Spleen (tissue), 11 donors: ENCODE measurements around the gene RHEB. TPM values are rescaled to one million over a fixed set of nuclear protein-coding genes. Genes with fewer than 3 reads are reported as not detected.

Experiments
- DNase-seq: peaks from one replicate; pipeline ENCODE4 v3.0.0-alpha.2; 2020
- H3K27ac ChIP-seq, 8 donors: fragments of 200-600 bp; sonication (generic) in 7 of 8; 1 replicate in 4 of 8; 2 replicates in 4 of 8; pipeline versions ENCODE4 v1.5.0 to v1.8.0; 2016 to 2021; ENCODE audit warnings: inconsistent platforms in 4 of 8, mild to moderate bottlenecking in 4 of 8, moderate library complexity in 1 of 8
- H3K27me3 ChIP-seq, 7 donors: fragments of 200-600 bp; sonication (generic) in 6 of 7; replicated peaks in 1 of 7; 1 replicate in 4 of 7; 2 replicates in 3 of 7; pipeline versions ENCODE4 v1.5.0 to v1.8.0; 2016 to 2021; ENCODE audit warnings: inconsistent platforms in 3 of 7, mild to moderate bottlenecking in 1 of 7
- H3K36me3 ChIP-seq, 6 donors: fragments of 200-600 bp; sonication (generic) in 5 of 6; 1 replicate in 4 of 6; 2 replicates in 2 of 6; pipeline versions ENCODE4 v1.5.0 to v1.8.0; 2016 to 2021; ENCODE audit warnings: inconsistent platforms in 2 of 6
- H3K4me1 ChIP-seq, 6 donors: fragments of 200-600 bp; sonication (generic) in 5 of 6; 1 replicate in 3 of 6; 2 replicates in 3 of 6; pipeline versions ENCODE4 v1.5.0 to v1.8.0; 2016 to 2021; ENCODE audit warnings: inconsistent platforms in 3 of 6
- H3K4me3 ChIP-seq, 8 donors: fragments of 200-600 bp; sonication (generic) in 7 of 8; 1 replicate in 4 of 8; 2 replicates in 4 of 8; pipeline versions ENCODE4 v1.5.0 to v1.8.0; 2016 to 2021; ENCODE audit warnings: inconsistent platforms in 4 of 8, mild to moderate bottlenecking in 4 of 8, moderate library complexity in 2 of 8
- H3K9me3 ChIP-seq, 8 donors: fragments of 200-600 bp; sonication (generic) in 7 of 8; 1 replicate in 4 of 8; 2 replicates in 4 of 8; pipeline versions ENCODE4 v1.5.0 to v1.8.0; 2016 to 2021; ENCODE audit warnings: inconsistent platforms in 4 of 8
- POLR2A ChIP-seq, 3 donors: fragments of 450-650 bp; IDR thresholded peaks; one replicate each; pipeline ENCODE4 v1.5.1; 2017; ENCODE audit warnings: antibody characterized with exemption in 3 of 3, mild to moderate bottlenecking in 1 of 3
- POLR2AphosphoS5 ChIP-seq, 3 donors: sonication (generic); formaldehyde crosslinking; IDR thresholded peaks; one replicate each; pipeline ENCODE4 v1.5.1; 2017; ENCODE audit warnings: antibody characterized with exemption in 3 of 3
- WGBS, 5 donors: extraction: QIAGEN DNeasy Blood & Tissue Kit in 3 of 5; methylation state at CpG; one replicate each; pipeline versions ENCODE4 v1.1.5 to v1.1.7; 2013 to 2018; 5-methylcytosine and 5-hydroxymethylcytosine counted together
- intact Hi-C: fragments of 100-400 bp; cut with DNase I; formaldehyde crosslinking; loops from one replicate; pipeline ENCODE4 v1.15.0; 2023; ENCODE audit warnings: low total_unique reads
- polyA plus RNA-seq, 3 donors: library from polyadenylated mRNA; stranded (reverse); fragments of 200-250 nt; gene quantifications; one replicate each; pipeline ENCODE4 v1.2.1, GENCODE V29; 2013
- total RNA-seq, 7 donors: library from RNA; depleted of rRNA in 3 of 7; stranded (reverse); fragments of >200 nt in 3 of 7; fragmentation: NEBNext Ultra II Directional in 4 of 7; extraction: Animal tissue kit (Norgen Biotek cat#: 25700) in 4 of 7; gene quantifications; one replicate each; pipeline versions ENCODE4 v1.1.0 to v1.2.1, GENCODE V29; 2016 to 2021
- TF ChIP-seq, protein P1 (sequence below), 11 experiments: fragments of 200-600 bp in 7 of 11; fragments of 450-650 bp in 4 of 11; sonication (generic) in 4 of 11; IDR thresholded peaks in 8 of 11; conservative IDR thresholded peaks in 3 of 11; 1 replicate in 7 of 11; 2 replicates in 4 of 11; pipeline versions ENCODE4 v1.4.0 to v1.8.0; 2016 to 2021; ENCODE audit warnings: antibody characterized with exemption in 11 of 11, inconsistent platforms in 4 of 11, mild to moderate bottlenecking in 1 of 11
- donor health status: healthy with polysubstance abuse.
- donor health status: DM: no; HTN: no; CAD: no; lungs with moderate emphysema.
- donor health status: DM: no; HTN: no; CAD: no.
- donor health status: Bipolar disorder and iron deficiency.
- donor health status: healthy.
- donor health status: DM: no; HTN: no; CAD: no.
- donor health status: DM: yes; HTN: yes; CAD: no.

The RHEB gene
- total and polyA plus RNA-seq, 10 donors: 42.3 to 89.9 (median 72.5) TPM

DNA sequence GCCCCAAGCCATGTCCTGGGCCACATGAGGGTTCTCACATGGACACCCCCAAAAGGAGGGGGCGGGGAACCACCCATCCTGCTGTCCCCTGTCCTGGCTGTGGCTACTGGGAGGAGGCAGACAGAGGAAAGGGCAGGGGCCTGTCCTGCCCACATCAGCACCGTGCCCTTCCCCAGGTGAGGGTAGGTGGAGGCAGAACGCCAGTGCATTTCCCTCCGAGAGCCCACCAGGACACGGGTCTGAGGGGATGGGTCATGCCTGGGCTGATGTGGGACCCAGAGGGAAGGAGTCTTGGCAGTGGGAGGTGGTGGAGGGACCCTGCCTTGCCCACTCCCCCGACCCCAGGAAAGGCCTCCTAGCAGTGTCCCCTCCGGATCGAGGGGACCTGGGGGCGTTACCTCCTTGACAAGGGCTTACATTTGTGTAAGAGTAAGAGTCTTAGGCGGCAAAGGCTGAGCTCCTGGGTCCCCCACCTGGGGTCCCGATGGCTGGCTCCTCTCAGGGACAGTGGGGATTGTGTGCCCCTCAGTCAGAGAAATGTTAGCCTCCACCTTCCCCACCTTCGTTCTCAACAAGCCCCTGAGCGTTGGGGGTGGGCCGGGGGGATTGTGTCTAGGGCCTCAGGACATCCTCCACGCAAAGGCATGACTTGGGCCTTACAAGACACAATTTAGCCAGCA lies 85.8 kb downstream of the RHEB start:
- Histone ChIP-seq H3K4me1 (peaks cover 14 to 63% (median 29%) of the 10 kb centered on the region in 6 donors), H3K27ac (peak overlapping the region in 4 of 8 donors; percentile 30 to 73 (median 46)), H3K9me3 (no peaks in the 10 kb centered on the region), H3K27me3 (peaks cover 0 to 7% (median 0%) of the 10 kb centered on the region in 7 donors), H3K4me3 (no peak overlapping the region), H3K36me3 (no peaks in the 10 kb centered on the region)
- no peak for DNase-seq
- TF ChIP-seq, protein P1, sequence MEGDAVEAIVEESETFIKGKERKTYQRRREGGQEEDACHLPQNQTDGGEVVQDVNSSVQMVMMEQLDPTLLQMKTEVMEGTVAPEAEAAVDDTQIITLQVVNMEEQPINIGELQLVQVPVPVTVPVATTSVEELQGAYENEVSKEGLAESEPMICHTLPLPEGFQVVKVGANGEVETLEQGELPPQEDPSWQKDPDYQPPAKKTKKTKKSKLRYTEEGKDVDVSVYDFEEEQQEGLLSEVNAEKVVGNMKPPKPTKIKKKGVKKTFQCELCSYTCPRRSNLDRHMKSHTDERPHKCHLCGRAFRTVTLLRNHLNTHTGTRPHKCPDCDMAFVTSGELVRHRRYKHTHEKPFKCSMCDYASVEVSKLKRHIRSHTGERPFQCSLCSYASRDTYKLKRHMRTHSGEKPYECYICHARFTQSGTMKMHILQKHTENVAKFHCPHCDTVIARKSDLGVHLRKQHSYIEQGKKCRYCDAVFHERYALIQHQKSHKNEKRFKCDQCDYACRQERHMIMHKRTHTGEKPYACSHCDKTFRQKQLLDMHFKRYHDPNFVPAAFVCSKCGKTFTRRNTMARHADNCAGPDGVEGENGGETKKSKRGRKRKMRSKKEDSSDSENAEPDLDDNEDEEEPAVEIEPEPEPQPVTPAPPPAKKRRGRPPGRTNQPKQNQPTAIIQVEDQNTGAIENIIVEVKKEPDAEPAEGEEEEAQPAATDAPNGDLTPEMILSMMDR (IDR thresholded peaks at IDR 0.05 in 8 of 11, conservative IDR thresholded peaks at IDR 0.05 in 3 of 11): no peak
- TF ChIP-seq POLR2A (IDR thresholded peaks at IDR 0.05) (no peak), POLR2AphosphoS5 (IDR thresholded peaks at IDR 0.05) (no peak)
- WGBS, 5 donors: 86 to 92% (median 88%) methylated on average over 9 to 15 of the region's 15 CpGs
- intact Hi-C loops: no loop called here

DNA sequence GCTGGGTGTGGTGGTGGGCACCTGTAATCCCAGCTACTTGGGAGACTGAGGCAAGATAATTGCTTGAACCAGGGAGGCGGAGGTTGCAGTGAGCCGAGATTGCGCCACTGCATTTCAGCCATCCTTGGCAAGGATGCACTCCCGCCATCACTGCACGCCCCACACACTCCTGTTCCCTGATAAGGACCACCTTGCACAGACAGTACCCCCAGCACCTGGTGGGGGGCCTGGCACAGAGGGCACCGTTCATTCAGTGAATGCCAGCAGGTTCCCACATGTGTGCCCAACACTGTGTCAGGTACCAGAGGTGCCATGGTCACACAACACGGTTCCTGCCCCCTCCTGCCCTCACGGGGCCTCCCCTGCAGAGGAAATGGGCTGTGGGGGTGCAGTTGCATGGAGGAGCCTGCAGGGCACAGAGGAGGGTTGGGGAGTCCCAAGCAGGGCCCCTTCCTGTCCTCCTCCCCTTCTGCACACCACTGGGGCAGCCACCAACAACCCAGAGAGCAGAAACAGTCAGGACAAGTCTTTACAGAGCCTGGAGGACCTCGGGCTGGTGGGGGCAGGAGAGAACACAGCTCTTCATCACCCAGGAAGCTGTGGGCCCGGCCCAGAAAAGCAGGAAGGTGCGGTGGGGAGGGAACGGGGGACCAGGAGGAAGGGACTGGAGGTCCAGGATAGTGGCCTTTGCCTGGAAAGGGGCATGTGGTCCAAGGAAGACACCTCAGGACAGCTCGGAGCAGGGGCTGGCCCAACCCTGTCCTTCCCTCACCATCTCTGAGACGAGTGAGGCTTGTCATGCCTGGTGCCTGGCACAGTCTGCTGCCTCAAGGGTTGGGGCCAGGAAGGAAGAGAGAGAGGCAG lies 86.8 kb downstream of the RHEB start:
- Histone ChIP-seq H3K27me3 (no peaks in the 10 kb centered on the region), H3K4me3 (no peak overlapping the region), H3K36me3 (no peaks in the 10 kb centered on the region), H3K4me1 (peaks cover 14 to 67% (median 33%) of the 10 kb centered on the region in 6 donors), H3K27ac (peak overlapping the region in 4 of 8 donors; percentile 30 to 73 (median 46)), H3K9me3 (no peaks in the 10 kb centered on the region)
- TF ChIP-seq POLR2A (IDR thresholded peaks at IDR 0.05): no peak
- TF ChIP-seq, protein P1 (IDR thresholded peaks at IDR 0.05 in 8 of 11, conservative IDR thresholded peaks at IDR 0.05 in 3 of 11): peak in 7 of 11 experiments; percentile 18 to 53 (median 26)
- TF ChIP-seq POLR2AphosphoS5 (IDR thresholded peaks at IDR 0.05): peak in 1 of 3 donors; percentile 16
- DNase-seq: no peak
- WGBS, 5 donors: 44 to 60% (median 51%) methylated on average over 8 to 14 of the region's 14 CpGs
- intact Hi-C loops: no loop called here

DNA sequence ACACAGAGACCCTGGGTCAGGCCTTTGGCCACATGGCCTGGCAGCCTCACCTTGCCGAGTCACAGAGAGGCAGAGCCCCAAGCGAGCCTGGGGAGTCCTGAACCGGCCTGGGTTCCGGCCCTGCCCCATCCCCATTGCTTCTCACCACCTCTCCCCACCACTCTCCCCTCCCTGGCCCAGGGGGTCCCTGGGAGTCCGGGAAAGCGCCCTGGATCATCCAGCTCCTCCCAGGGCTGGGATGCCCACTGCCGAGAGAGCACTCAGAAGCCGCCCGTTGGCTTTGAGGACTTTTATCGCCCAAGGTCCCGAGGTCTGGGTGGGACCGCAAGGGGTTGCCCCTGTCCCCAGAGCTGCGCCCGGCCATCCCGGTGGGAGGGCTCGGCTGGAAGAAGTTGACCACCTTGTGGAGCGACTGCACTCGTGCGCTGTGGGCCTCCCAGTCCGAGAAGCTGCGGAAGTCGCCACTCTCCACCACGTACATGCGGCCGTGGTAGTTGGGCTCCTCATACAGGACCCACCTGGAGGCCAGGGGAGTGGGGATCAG lies 87.9 kb downstream of the RHEB start:
- peak; percentile 68 for DNase-seq
- H3K9me3 ChIP-seq: no peaks in the 10 kb centered on the region
- H3K27me3 ChIP-seq: peaks cover 0 to 9% (median 0%) of the 10 kb centered on the region in 7 donors
- no peak overlapping the region for H3K4me3 ChIP-seq
- peaks cover 14 to 69% (median 39%) of the 10 kb centered on the region in 6 donors for H3K4me1 ChIP-seq
- H3K27ac ChIP-seq: peak overlapping the region in 2 of 8 donors; percentile 68 to 79
- WGBS, 5 donors: 93 to 96% (median 95%) methylated on average over 25 of the region's 25 CpGs
- H3K36me3 ChIP-seq: no peaks in the 10 kb centered on the region
- intact Hi-C loops: no loop called here
- TF ChIP-seq, protein P1 (IDR thresholded peaks at IDR 0.05 in 8 of 11, conservative IDR thresholded peaks at IDR 0.05 in 3 of 11): no peak
- TF ChIP-seq POLR2AphosphoS5 (IDR thresholded peaks at IDR 0.05) (no peak), POLR2A (IDR thresholded peaks at IDR 0.05) (no peak)
